Measurements from ENCODE around the gene ARID5B.

- peak in 1 of 2 donors; percentile 26 for TF ChIP-seq CTCF (conservative IDR thresholded peaks at IDR 0.05 in 1 of 2, IDR thresholded peaks at IDR 0.05 in 1 of 2; ENCODE audit: extremely low read depth in 1 of 2, insufficient read depth in 1 of 2, low read depth in 1 of 2, low read length in 2 of 2)
- TF ChIP-seq EZH2 (IDR thresholded peaks at IDR 0.05; ENCODE audit: borderline replicate concordance, low read length), result no peak
These were observed 1.1 kb downstream of the ARID5B start for GRCh38 chr10:61902445-61903220.

Data from mammary epithelial cell (primary cell).